GM18867 (cell line): ENCODE measurements around the gene CASP10.
"Not testable (repeated sequence)": the region's sequence is repeated elsewhere in the genome, so short reads cannot be mapped to it uniquely, and the experiment has no call there.

ENCODE experiments used
- ATAC-seq: cut with Tn5 transposase; IDR thresholded peaks from one replicate; pipeline ENCODE4 v1.9.1; 2021; ENCODE audit warnings: mild to moderate bottlenecking, moderate library complexity; ENCODE audit not compliant: unreplicated experiment

The CASP10 gene

DNA sequence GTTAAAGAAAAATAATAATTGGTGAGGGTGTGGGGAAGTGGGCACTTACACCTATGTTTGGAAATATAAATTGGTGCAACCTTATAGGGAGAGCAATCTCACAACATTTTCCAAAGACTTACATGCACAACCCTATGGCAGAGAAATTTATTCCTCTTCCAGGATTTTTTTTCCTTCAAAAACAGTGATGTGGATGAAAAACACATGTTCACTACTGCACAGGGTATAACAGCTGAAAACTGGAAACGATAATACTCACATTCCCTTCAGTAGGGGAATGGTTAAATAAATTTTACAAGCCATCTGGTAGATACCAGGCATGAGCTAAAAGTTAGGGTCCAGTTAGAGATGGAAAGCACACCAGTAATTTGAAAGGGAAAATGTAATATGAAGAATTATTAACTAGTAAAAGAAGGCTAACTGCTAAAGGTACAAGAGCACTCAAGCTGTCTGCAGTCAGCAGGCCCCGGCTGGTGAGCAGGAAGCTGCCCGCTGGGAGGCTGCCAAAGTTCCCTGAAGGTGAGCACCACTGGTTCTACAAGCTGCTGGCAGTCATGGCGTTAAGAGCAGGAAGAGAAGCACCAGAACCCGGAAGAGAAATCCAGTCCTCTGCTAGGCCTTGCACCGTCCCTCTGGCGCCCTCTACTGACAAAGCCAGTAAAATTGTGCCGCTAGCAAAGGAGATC, 49.0 kb downstream of the CASP10 start:
- peak; percentile 51 for ATAC-seq

DNA sequence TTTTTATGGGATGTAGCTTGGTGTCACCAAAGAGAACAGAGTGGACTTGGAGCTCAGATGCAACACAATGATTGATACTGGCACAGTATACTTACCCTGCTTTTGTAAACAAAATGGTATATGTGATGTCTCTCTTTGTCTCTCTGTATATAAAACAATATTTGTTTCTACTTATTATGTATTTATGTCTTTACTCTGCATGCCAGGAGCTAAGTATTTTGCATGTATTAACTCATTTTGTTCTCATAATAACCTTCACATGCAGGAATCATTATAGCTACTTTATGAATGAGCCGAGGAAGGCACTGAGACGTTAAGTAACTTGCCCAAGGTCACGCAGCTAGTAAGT, 49.5 kb downstream of the CASP10 start:
- no peak for ATAC-seq

DNA sequence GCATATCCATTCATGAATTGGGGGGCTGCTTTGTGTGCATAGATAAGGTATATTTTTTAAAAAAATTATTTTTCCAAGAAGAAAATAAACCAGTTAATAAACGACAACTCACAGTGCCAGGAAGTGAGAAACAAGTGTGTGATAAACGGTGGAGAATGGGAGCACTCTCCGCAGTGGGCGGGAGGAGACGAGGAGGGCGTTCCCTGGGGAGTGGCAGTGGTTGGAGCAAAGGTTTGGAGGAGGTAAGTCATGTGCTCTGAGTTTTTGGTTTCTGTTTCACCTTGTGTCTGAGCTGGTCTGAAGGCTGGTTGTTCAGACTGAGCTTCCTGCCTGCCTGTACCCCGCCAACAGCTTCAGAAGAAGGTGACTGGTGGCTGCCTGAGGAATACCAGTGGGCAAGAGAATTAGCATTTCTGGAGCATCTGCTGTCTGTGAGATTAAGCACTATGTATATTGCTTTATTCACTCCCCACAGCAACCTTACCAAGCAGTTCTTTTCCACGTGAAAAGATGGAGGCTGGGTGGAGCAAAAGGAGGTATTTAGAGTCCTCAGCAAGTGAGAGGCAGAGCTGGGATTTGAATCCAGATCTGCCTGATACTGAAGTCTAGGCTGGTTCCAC, 50.4 kb downstream of the CASP10 start:
- ATAC-seq: peak; percentile 91

DNA sequence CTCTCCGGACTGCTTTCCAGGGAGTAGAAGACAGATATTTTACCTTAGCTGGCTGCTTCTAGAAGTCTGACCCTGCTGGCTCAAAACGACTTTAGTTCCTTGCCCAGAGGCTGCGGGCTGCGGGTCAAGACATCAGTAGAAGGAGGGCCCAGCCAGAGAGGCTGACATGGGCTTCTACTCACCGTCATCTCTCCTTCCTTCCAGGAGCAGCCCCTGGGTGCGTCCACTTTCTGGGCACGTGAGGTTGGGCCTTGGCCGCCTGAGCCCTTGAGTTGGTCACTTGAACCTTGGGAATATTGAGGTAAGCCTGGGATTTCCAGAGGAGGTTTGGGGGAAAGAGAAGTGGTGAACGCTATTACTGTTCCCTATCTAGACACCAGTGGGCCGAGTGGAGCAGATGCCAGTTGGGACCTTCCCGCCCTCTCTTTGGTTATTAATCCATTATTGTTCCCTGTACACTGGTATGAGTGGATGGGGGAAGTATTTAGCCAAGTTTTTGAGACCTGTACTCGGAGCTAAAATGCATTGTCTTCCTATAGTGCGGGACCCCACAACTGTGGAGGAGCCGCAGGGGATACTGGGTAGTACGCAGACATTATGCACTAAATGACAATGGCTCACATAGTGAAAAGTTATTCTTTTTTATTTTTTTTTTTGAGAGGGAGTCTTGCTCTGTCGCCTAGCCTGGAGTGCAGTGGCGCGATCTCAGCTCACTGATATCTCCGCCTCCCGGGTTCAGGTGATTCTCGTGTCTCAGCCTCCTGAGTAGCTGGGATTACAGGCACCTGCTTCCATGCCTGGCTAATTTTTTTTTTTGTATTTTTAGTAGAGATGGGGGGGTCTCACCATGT, 51.1 kb downstream of the CASP10 start:
- peak; percentile 26 for ATAC-seq

DNA sequence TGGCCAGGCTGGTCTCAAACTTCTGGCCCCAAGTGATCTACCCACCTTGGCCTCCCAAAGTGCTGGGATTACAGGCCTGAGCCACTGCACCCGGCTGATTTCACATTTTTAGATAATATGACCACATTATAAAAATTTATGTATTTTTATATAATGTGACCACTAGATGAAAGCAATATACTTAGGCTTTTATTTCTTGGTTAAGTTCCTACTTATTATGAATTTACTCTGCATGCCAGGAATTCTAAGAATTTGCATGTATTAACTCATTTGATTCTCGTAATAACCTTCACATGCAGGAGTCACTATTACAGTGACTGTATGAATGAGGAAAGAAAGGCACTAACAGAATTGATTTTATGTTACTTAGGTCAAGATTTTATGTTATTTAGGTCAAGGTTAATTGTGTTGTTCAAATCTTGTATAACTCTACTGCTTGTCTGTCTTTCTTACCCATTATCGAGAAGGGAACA, 51.8 kb downstream of the CASP10 start:
- ATAC-seq: no peak

DNA sequence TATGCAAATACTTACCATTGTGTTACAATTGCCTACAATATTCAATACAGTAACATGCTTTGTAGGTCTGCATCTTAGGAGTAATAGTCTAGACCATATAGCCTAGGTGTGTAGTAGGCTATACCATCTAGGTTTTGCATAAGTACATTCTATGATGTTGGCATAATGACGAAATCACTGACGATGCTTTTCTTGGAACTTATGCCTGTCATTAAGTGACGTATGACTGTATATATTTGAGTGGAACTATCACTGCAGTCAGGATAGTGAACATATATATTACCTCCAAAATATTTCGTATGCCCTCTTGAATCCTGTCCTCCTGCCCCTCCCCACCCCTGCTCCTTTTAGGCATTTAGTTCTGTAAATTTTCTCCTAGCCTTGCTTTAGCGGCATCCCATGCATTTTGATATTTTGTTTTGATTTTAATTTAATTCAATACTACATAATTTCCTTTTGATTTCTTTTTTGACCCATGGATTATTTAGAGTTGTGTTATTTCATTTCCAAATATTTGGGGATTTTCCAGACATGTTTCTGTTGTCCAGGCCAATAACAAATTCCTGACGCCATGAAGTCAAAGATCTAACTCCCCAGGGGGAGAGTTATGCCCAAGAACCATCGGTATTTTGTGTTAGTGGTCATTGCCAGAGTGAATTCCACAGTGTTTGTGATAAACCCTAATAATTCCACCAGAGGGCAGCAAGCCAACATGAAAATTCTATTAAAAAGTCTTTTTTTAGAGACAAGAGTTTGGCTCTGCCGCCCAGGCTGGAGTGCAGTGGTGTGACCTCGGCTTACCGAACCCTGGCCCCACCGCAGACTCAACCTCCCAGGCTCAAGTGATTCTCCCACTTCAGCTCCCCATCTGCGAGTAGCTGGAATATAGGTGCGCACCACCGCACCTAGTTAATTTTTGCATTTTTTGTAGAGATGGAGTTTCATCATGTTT, 53.2 kb downstream of the CASP10 start:
- ATAC-seq: no peak

DNA sequence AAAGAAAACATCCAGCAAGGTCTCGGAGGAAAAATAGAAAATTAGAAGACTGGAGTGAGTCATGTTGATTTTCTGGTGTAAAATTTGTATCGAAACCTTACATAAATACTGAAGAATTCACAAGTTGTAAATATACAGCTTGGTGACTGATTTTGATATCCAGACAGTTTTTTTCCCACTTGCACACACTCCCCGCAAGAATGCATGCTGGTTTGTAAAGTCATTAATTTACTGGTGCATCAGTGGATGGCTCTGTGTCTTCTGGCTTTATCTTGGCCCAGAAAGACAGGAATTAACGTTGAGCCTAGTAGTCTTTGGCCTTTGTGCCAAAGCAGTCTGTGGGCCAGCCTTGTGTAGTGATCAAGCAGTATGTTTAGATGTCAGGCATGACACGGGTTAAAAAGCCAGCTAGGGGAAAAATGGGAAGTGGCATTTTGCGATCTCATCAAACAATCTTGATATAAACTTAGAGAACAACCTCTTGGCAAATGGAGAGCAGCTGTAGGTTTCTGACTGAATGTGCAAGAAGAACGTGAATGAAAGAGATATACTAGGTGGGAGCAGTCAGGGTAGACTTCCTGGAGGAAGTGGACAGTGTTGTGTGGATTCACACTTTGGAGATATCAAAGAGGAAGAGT, 54.7 kb downstream of the CASP10 start:
- ATAC-seq: no peak

DNA sequence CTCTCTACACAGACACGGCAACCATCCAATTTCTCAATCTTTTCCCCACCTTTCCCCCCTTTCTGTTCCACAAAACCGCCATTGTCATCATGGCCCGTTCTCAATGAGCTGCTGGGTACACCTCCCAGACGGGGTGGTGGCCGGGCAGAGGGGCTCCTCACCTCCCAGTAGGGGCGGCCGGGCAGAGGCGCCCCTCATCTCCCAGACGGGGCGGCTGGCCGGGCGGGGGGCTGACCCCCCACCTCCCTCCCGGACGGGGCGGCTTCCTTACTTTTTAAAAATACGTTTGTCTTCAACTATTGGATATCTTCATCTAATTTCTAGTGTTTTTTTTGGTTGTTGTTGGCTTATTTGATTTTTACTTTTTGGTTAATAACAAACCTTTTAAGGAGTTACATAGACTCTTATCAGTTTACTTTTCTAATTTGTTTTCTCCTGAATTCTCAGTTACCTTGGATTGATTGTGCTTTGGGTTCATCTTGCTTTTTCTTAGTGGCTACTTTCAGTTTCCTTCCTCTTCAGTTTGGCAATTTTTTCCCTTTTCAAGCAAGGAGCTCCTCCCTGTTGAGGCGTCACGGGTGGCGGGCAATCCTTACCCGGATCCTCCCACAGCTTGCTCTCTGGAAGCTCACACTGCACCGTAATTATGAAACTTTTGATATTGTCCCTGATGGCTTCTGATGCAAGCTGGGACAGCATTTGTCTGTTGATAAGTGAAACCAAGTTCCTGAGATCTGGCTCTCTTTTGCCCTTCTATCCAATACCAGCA, 56.4 kb downstream of the CASP10 start:
- ATAC-seq: not testable (repeated sequence)

DNA sequence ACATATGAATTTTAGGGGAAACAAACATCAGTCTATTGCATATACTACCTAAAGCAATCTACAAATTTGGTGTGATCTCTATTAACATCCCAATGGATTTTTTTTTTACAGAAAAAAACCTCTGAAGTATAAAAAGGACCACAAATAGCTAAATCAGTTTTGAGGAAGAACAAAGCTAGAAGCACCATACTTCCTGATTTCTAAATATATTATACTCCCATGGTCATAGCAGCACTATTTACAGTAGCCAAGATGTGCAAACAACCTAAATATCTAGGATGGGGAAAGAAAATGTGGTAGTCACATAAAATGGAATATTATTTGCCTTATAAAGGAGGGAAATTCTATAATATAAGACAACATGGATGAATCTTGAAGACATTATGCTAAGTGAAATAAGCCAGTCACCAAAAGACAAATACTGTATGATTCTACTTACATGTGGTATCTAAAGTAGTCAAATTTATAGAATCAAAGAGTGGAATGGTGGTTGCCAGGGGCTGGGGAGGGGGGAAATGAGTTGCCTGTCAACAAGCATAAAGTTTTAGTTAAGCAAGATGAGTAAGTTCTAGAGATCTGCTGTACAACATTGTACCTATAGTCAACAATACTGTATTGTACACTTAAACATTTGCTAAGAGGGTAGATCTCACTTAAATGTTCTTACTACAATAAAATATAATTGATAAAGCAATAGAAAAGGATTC, 59.8 kb downstream of the CASP10 start:
- ATAC-seq: no peak

DNA sequence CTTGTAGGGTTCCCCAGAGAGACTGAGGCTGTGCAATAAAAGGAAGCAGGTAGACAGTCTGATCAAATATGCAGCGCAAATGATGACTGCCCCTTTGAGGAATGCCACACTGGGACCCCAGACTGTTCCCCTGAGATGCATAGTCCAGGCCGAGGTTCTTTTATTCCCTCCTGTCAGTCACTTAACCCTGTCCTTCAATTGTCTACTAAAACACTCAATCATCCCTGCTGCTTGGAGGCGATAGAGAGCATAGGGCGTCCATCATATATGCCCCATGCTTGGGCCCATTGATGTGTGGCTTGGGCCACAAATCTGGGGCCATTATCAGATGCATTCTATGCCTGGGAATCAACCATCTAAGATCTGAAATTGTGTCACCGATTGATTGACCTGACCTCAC, 61.9 kb downstream of the CASP10 start:
- no peak for ATAC-seq

DNA sequence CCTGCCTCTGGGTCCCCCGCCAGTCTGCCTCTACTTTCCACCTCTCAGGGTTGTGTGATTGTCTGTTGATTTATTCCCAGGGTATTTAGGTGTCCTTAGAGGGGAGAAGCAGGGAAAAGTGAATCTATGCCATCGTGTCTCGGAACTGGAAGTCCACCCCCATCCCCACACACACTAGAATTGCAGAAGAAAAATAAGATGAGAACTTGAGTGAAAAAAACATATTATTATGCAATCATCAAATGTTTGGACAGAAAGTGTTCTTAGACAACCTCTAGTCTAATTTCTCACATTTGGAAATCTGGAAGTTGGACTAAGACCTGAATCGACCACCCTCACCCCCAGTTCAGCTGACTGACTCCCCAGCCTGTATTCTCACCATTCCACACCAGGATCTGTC, 63.3 kb downstream of the CASP10 start:
- no peak for ATAC-seq

DNA sequence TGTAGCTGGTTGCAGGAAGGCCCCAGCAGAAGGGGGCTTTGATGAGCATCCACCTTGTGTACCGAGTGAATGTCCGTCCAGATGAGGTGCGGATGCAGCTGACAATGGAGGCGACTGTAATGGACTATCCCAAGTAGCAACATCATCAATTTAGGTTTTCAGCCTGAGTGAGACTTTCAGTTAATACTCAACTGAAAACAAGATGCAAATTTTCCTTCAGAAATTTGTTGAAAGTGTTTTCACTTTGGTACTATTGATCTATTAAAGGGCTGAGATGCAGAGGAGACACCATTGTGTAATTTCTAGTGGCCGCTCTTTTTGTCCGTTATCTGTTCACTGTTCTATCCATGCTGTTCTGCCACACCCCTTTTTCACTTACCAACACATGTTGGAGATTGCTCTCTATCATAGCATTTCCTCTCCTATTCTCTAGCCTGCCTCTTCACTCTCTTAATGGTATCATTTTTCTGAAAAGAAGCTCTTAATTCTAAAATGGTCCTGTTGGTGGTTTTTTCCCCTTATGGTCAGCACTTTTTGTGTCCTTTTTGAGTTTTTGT, 65.4 kb downstream of the CASP10 start:
- peak; percentile 57 for ATAC-seq

DNA sequence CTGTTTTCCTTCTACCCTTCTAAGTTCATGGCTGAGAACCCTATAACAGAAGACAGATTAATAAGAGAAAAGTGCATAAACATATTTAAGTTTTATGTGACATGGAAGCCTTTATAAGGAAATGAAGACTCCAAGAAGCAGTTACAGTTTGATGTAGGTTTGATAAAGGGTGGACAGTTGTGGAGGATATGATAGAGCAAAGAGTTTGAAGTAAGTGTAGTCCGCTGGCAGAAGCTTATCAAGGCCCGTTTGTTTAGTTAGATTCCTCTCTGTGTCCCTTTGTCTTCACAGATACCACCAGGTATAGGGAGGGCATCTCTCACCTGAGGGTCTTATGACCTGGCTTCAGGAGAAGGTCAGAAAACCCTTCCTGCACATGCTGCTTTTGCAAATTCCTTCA, 66.9 kb downstream of the CASP10 start:
- ATAC-seq: no peak

DNA sequence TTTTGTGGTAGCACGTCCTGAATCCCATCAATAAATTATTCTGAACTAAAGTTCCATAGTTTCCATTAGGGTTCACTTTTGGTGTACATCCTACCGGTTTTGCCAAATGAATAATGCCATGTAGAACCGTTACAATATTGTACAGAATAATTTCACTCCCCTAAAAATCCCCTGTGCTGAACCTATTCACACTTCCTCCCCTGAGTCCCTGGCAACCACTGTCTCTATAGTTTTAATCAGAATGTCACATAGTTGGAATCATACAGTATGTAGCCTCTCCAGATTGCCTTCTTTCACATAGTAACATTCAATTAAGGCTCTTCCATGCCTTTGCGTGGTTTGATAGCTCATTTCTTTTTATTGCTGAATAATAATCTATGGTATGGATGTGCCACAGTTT, 67.8 kb downstream of the CASP10 start:
- ATAC-seq: no peak

DNA sequence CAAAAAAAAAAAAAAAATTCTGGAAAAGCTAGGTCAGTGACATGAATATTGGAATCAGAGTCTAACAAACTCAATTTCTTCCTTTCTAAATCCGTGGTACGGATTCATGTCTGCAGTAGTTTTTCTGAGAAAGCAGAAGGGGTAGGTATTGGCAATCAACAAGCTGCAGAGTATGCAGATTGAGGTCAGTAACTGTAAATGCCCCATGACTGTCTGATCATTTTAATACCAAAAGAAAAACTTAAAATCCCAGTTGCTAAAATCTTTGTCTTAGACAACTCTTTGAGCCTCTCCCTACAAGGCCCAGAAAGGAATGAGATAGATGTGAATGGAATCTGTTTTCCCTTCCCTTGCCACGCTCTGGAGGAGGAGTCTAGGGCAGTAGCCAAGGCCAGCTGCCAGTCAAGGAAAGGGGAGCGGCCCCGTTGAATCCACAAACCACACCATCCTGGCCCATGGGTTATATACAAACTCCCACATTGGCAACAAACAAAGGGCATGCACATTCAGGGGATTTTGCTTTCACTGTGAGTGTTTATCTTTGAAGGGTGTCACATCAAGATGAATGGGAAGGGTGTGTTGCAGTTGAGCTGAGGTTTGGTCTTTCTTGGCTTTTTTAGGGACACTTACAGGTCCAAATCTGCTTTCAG, 71.3 kb downstream of the CASP10 start:
- ATAC-seq: no peak

DNA sequence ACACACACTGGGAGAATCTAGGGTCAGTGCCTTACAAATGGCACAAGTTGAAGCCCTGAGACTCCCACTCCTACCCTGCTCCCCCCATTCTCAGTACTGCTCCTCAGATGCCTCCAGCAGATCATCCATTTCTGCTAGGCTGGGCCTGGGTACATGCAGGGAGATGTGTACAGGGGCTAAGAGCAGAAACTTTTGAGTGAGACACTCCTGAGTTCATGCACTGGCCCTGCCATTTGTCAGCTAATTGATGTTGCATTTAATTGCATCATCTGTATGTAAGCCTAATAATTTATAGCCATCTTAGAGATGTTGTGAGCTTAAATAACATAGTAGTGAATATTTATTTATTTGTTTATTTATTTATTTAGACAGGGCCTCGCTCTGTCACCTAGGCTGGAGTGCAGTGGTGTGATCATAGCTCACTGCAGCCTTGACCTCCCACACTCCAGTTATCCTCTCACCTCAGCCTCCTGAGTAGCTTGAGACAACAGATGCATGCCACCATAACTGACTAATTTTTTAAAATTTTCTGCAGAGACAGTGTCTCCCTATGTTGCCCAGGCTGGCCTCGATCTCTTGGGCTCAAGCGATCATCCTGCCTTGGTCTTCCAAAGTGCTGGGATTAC, 72.6 kb downstream of the CASP10 start:
- ATAC-seq: no peak

DNA sequence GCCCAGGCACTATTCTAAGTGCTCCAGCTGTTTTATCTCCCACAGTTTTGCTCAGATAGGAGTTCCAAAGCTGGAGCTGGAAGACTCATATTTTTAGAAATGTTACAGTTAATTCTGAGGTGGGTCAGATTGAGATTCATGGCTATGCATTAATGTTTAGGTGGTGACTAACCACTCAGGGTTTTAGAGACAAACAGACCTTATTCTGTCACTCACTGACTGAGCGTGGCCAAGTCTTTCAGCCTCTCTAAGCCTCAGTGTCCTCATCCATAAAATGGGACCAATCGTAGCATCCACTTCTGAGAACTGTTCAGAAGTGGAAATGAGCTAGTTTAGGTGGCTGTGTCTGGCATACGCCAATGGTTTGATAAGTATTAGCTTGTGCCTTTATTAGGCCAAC, 73.1 kb downstream of the CASP10 start:
- ATAC-seq: no peak
